CD14-positive monocyte (primary cell): ENCODE results near the gene LCP1. TPM values are rescaled to one million over a fixed set of nuclear protein-coding genes. Genes with fewer than 3 reads are reported as not detected.
A peak's percentile ranks its signal among the peaks of the same experiment; 100 is the strongest.

ENCODE experiments used
- DNase-seq, 3 donors: peaks; one replicate each; pipeline ENCODE4 v3.0.0-alpha.2; 2011 to 2022
- H2AFZ ChIP-seq: 2 replicates; pipeline ENCODE4 v1.6.0; 2012; ENCODE audit warnings: mild to moderate bottlenecking, low read depth, low read length, inconsistent platforms; ENCODE audit not compliant: insufficient read depth, poor library complexity, severe bottlenecking
- H3K27ac ChIP-seq, 2 donors: 1 replicate in 1 of 2; 2 replicates in 1 of 2; pipeline ENCODE4 v1.5.1; 2012 to 2013; ENCODE audit warnings: low read length in 2 of 2, control low read depth in 1 of 2, inconsistent platforms in 1 of 2, low read depth in 1 of 2, mild to moderate bottlenecking in 1 of 2
- H3K27me3 ChIP-seq, 2 donors: one replicate each; pipeline versions ENCODE4 v1.6.0 to v1.6.1; 2011 to 2013; ENCODE audit warnings: low read length in 2 of 2; ENCODE audit not compliant: control insufficient read depth in 2 of 2, insufficient read depth in 2 of 2
- H3K36me3 ChIP-seq, 2 donors: replicated peaks in 1 of 2; 1 replicate in 1 of 2; 2 replicates in 1 of 2; pipeline versions ENCODE4 v1.5.1 to v1.6.1; 2012 to 2013; ENCODE audit warnings: low read length in 2 of 2, control low read depth in 1 of 2, inconsistent platforms in 1 of 2, mild to moderate bottlenecking in 1 of 2; ENCODE audit not compliant: insufficient read depth in 2 of 2, control insufficient read depth in 1 of 2
- H3K4me1 ChIP-seq, 2 donors: 1 replicate in 1 of 2; 2 replicates in 1 of 2; pipeline versions ENCODE4 v1.5.1 to v1.6.1; 2012 to 2013; ENCODE audit warnings: low read length in 2 of 2, control low read depth in 1 of 2, inconsistent platforms in 1 of 2, mild to moderate bottlenecking in 1 of 2, moderate library complexity in 1 of 2; ENCODE audit not compliant: insufficient read depth in 2 of 2, control insufficient read depth in 1 of 2
- H3K4me2 ChIP-seq: replicated peaks from 2 replicates; pipeline ENCODE3; 2012; ENCODE audit warnings: low read length, moderate library complexity, mild to moderate bottlenecking; ENCODE audit not compliant: poor library complexity, severe bottlenecking; ENCODE audit errors: extremely low read depth
- H3K4me3 ChIP-seq, 3 experiments: fragments of 200-600 bp in 1 of 3; sonication (generic) in 1 of 3; replicated peaks in 1 of 3; 1 replicate in 2 of 3; 2 replicates in 1 of 3; pipeline ENCODE4 v1.5.1; 2011 to 2013; ENCODE audit warnings: low read length in 3 of 3, mild to moderate bottlenecking in 3 of 3, control low read depth in 2 of 3, low read depth in 2 of 3, inconsistent platforms in 1 of 3, moderate library complexity in 1 of 3
- H3K79me2 ChIP-seq: 2 replicates; pipeline ENCODE4 v1.6.0; 2012; ENCODE audit warnings: mild to moderate bottlenecking, control low read depth, inconsistent platforms, low read length, moderate library complexity; ENCODE audit not compliant: insufficient read depth
- H3K9ac ChIP-seq: 2 replicates; pipeline ENCODE4 v1.6.0; 2017; ENCODE audit warnings: low read length, mild to moderate bottlenecking; ENCODE audit not compliant: insufficient read depth, poor library complexity, severe bottlenecking
- H3K9me3 ChIP-seq, 2 donors: replicated peaks in 1 of 2; 1 replicate in 1 of 2; 2 replicates in 1 of 2; pipeline versions ENCODE4 v1.5.1 to v1.6.1; 2012 to 2013; ENCODE audit warnings: low read length in 2 of 2, control low read depth in 1 of 2; ENCODE audit not compliant: control insufficient read depth in 1 of 2, insufficient read depth in 1 of 2
- H4K20me1 ChIP-seq: 2 replicates; pipeline ENCODE4 v1.6.0; 2012; ENCODE audit warnings: mild to moderate bottlenecking, low read length, control low read depth, moderate library complexity; ENCODE audit not compliant: insufficient read depth
- H3K27ac Mint-ChIP-seq, 7 donors: one replicate each; pipeline ENCODE4 v1.8.0; 2020; ENCODE audit warnings: mild to moderate bottlenecking in 7 of 7, mixed read lengths in 7 of 7, moderate library complexity in 6 of 7, inconsistent platforms in 2 of 7
- H3K27me3 Mint-ChIP-seq, 3 donors: one replicate each; pipeline ENCODE4 v1.8.0; 2021 to 2022; ENCODE audit warnings: low read depth in 3 of 3, mild to moderate bottlenecking in 3 of 3, mixed read lengths in 3 of 3, moderate library complexity in 3 of 3, inconsistent platforms in 1 of 3
- H3K36me3 Mint-ChIP-seq, 2 donors: one replicate each; pipeline ENCODE4 v1.8.0; 2020; ENCODE audit warnings: mixed read lengths in 2 of 2, inconsistent platforms in 1 of 2, mild to moderate bottlenecking in 1 of 2
- H3K4me1 Mint-ChIP-seq: one replicate; pipeline ENCODE4 v1.8.0; 2020; ENCODE audit warnings: mild to moderate bottlenecking, mixed read lengths
- H3K4me3 Mint-ChIP-seq, 2 donors: one replicate each; pipeline ENCODE4 v1.8.0; 2020; ENCODE audit warnings: mild to moderate bottlenecking in 2 of 2, mixed read lengths in 2 of 2, moderate library complexity in 1 of 2
- H3K9me3 Mint-ChIP-seq, 7 donors: one replicate each; pipeline ENCODE4 v1.8.0; 2020 to 2022; ENCODE audit warnings: mixed read lengths in 7 of 7, mild to moderate bottlenecking in 6 of 7, moderate library complexity in 6 of 7, inconsistent platforms in 2 of 7
- WGBS: methylation state at CpG from one replicate; pipeline ENCODE4 v1.1.5; 2013; ENCODE audit warnings: missing lambda C conversion rate; ENCODE audit not compliant: insufficient coverage; 5-methylcytosine and 5-hydroxymethylcytosine counted together
- intact Hi-C, 2 donors: fragments of 100-400 bp; cut with micrococcal nuclease; formaldehyde crosslinking; loops; one replicate each; pipeline versions ENCODE4 v1.15.0 to v1.15.1; 2023
- polyA plus RNA-seq, 3 donors: library from polyadenylated mRNA; depleted of rRNA in 1 of 3; unstranded in 2 of 3; stranded (reverse) in 1 of 3; fragments of 300-500 nt in 2 of 3; fragments of >200 nt in 1 of 3; fragmentation: Illumina TruSeq in 2 of 3; gene quantifications; 1 replicate in 2 of 3; 2 replicates in 1 of 3; pipeline ENCODE4 v1.2.3, GENCODE V29; 2012 to 2021
- TF ChIP-seq, protein P1 (sequence below): fragments of 200-600 bp; IDR thresholded peaks from one replicate; pipeline ENCODE4 v1.8.0; 2022; ENCODE audit warnings: antibody characterized with exemption, mild to moderate bottlenecking

Gene LCP1
- polyA plus RNA-seq, 3 donors, result 653 to 2,003 (median 1,636) TPM

- Mint-ChIP-seq H3K27ac (no peak overlapping the region), H3K9me3 (no peaks in the 10 kb centered on the region), H3K4me3 (no peak overlapping the region), H3K4me1 (peaks cover 38% of the 10 kb centered on the region), H3K27me3 (peaks cover 0 to 2% (median 0%) of the 10 kb centered on the region in 3 donors), H3K36me3 (no peaks in the 10 kb centered on the region)
- Histone ChIP-seq H4K20me1 (no peaks in the 10 kb centered on the region), H3K9ac (no peak overlapping the region), H3K27me3 (no peaks in the 10 kb centered on the region), H3K36me3 (no peaks in the 10 kb centered on the region), H3K4me1 (peaks cover 26 to 31% of the 10 kb centered on the region in 2 donors), H3K9me3 (no peaks in the 10 kb centered on the region), H3K4me3 (no peak overlapping the region), H3K79me2 (no peaks in the 10 kb centered on the region), H2AFZ (no peak overlapping the region), H3K4me2 (no peak overlapping the region), H3K27ac (no peak overlapping the region)
- no peak for DNase-seq
- intact Hi-C loops, result no loop called here
- WGBS, result 100% methylated on average over 3 of the region's 7 CpGs
- TF ChIP-seq, protein P1, sequence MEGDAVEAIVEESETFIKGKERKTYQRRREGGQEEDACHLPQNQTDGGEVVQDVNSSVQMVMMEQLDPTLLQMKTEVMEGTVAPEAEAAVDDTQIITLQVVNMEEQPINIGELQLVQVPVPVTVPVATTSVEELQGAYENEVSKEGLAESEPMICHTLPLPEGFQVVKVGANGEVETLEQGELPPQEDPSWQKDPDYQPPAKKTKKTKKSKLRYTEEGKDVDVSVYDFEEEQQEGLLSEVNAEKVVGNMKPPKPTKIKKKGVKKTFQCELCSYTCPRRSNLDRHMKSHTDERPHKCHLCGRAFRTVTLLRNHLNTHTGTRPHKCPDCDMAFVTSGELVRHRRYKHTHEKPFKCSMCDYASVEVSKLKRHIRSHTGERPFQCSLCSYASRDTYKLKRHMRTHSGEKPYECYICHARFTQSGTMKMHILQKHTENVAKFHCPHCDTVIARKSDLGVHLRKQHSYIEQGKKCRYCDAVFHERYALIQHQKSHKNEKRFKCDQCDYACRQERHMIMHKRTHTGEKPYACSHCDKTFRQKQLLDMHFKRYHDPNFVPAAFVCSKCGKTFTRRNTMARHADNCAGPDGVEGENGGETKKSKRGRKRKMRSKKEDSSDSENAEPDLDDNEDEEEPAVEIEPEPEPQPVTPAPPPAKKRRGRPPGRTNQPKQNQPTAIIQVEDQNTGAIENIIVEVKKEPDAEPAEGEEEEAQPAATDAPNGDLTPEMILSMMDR, result no peak
Observed at GRCh38 chr13:46103037-46103436, 78.9 kb downstream of the LCP1 start.

- no peaks in the 10 kb centered on the region for H3K79me2 ChIP-seq
- intact Hi-C loops, result no loop called here
- no peak overlapping the region for H3K27ac ChIP-seq
- peaks cover 26 to 31% of the 10 kb centered on the region in 2 donors for H3K4me1 ChIP-seq
- TF ChIP-seq, protein P1, result no peak
- H4K20me1 ChIP-seq, result no peaks in the 10 kb centered on the region
- no peak overlapping the region for H3K4me3 Mint-ChIP-seq
- no peaks in the 10 kb centered on the region for H3K27me3 ChIP-seq
- H3K27ac Mint-ChIP-seq, result peak overlapping the region in 2 of 7 donors; percentile 7 to 51
- H3K4me2 ChIP-seq, result no peak overlapping the region
- no peak for DNase-seq
- H3K9ac ChIP-seq, result no peak overlapping the region
- no peak overlapping the region for H3K4me3 ChIP-seq
- peaks cover 0 to 2% (median 0%) of the 10 kb centered on the region in 3 donors for H3K27me3 Mint-ChIP-seq
- no peaks in the 10 kb centered on the region for H3K36me3 Mint-ChIP-seq
- peaks cover 38% of the 10 kb centered on the region for H3K4me1 Mint-ChIP-seq
- no peak overlapping the region for H2AFZ ChIP-seq
- no peaks in the 10 kb centered on the region for H3K9me3 ChIP-seq
- no peaks in the 10 kb centered on the region for H3K36me3 ChIP-seq
- H3K9me3 Mint-ChIP-seq, result no peaks in the 10 kb centered on the region
Observed at GRCh38 chr13:46102255-46102605, 79.7 kb downstream of the LCP1 start.
